ENCODE measurements around the gene LIF.
A peak's percentile ranks its signal among the peaks of the same experiment; 100 is the strongest.

Gene LIF

DNA sequence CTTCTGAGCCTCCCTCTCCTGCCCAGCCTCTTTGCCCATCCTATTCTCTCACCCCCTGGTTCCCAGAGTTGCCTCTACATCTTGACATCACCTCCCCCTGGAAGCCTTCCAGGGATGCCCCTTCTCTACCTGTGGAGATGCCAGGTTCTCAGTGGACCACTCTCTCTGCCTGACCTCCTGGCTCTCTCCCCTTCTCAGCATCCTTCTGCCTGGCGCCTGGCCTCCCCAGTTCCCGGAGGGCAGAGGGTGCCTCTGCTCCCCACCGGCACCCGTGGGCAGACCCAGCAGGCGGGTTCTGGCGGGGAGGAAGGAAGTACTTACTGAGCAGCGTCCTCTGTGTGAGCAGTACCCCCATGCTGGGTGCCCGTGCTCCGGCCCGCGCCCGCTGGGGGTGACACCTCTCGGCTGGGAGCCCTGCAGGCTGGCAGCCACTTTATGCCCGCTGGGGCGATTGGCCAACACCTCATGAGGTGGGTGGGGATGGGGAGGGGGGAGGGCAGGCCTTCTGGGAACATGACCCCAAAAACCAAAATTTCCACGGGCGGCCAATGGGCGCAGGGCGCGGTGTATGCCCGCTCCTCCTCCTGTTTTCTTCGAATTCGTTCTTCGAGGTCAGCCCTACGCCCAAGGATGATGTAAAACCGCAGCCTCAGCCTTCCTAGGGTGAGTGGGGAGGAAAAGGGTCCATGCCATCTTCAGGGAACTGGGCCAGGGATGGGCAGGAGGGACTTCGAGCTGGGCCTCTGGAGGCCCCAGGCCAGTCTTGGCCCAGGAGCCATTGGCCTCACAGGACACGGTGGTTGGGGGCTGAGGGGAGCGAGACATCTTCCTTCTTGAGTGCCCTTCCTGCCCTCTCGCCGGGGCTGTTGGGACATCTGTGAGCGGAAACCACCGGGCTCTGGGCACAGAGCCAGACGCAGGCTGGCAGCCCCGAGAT lies 20.2 kb upstream of the LIF start, which contains the start of gene OSM:
TSS of gene OSM (minus strand) at position 407 of the 937 bp plus-strand sequence. CDS start at position 355, 52 bp downstream.
- no peak for DNase-seq (ENCODE audit: low spot score)
- in situ Hi-C loops (cut with MboI; ENCODE audit: low pct_unique_long_range_greater_than_20kb, low sequenced_read_pairs, unreplicated experiment) = loop anchor here (10.0 kb wide), 1 partner anchor 162 kb away; no protein-coding TSS in a partner anchor
- TF ChIP-seq CTCF (IDR thresholded peaks at IDR 0.05; ENCODE audit: extremely low read depth, insufficient read depth, missing control alignments) = no peak

DNA sequence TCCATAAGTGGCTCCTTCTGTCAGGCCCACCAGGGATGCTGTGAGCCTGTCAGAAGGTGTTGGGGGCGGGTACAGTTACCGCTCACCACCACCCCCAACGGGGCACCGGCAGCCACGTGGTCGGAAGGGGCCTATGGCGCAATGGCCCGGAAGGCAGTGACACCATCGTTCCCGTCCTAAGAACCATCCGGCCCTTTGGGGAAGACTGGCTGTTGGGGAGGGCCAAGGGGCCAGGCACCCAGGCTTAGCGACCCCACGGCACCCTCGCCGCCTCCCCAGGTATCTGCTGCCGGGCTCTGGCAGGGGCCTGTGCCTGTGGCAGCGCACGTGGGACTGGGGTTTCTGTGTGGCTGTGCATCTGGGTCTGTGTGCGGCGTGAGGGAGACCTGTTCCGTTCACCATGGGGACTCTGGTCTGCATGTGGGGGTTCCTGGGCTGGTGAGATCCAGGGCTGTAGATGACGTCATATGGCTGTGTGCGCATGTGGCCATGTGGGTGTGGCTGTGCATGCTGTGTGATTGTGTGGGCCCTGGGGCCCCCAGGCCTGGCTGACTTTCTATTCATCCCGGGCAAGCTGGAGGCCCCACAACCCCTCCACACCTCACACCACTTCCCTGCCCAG lies 19.4 kb upstream of the LIF start:
- in situ Hi-C loops (cut with MboI; ENCODE audit: low pct_unique_long_range_greater_than_20kb, low sequenced_read_pairs, unreplicated experiment) = loop anchor here (10.0 kb wide), 1 partner anchor 161 kb away; no protein-coding TSS in a partner anchor
- peak; percentile 91 for DNase-seq (ENCODE audit: low spot score)
- TF ChIP-seq CTCF (IDR thresholded peaks at IDR 0.05; ENCODE audit: extremely low read depth, insufficient read depth, missing control alignments) = no peak

GRCh38 chr22:30265131-30265720 lies 18.7 kb upstream of the LIF start:
- in situ Hi-C loops (cut with MboI; ENCODE audit: low pct_unique_long_range_greater_than_20kb, low sequenced_read_pairs, unreplicated experiment) = loop anchor here (10.0 kb wide), 1 partner anchor 160 kb away; no protein-coding TSS in a partner anchor

GRCh38 chr22:30263883-30264282 lies 17.3 kb upstream of the LIF start:
- DNase-seq (ENCODE audit: low spot score) = no peak
- in situ Hi-C loops (cut with MboI; ENCODE audit: low pct_unique_long_range_greater_than_20kb, low sequenced_read_pairs, unreplicated experiment) = loop anchor here (10.0 kb wide), 1 partner anchor 159 kb away; no protein-coding TSS in a partner anchor
- TF ChIP-seq CTCF (IDR thresholded peaks at IDR 0.05; ENCODE audit: extremely low read depth, insufficient read depth, missing control alignments) = no peak

More at GRCh38 chr22:30265131-30265720, 18.7 kb upstream of the LIF start:
- TF ChIP-seq CTCF (IDR thresholded peaks at IDR 0.05; ENCODE audit: extremely low read depth, insufficient read depth, missing control alignments) = no peak
- no peak for DNase-seq (ENCODE audit: low spot score)

DNA sequence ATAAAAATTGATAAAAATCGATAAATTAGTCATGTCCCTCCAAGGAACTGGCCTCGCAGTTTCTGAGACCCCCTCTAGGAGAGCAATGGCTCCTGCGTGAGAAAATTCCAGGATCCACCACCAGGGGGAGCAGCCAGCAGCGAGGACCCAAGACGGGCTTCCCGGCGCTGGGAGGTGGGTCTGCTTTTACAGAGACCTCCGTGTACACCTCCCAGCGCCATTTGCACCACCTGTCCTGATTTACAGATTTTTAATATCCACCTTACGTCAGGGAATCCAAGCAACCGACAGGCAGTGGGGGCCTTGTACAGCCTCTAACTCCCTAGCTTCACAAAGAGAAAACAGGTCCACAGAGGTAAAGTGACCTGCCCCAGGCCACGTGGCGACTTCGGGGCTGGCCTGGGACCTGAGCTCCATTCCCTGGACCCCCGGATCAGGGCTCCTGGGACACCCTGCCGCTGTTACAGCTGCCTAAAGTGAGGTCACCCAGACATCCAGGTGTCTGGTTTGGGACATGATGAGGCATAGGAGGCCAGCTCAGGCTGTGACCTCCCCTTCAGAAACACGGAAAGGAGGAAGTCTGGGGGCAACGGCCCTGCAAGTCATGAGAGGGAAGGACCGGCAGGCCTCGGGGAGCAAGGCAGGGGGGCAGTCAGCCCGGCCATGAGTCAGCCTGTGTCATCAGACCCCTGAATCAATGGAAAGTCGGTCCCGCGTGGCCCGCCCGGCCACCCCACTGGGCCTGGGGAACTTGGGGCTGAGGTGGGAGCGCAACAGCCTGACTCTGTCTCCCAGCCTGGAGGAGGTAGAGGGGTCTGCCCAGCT lies 16.6 kb upstream of the LIF start:
- in situ Hi-C loops (cut with MboI; ENCODE audit: low pct_unique_long_range_greater_than_20kb, low sequenced_read_pairs, unreplicated experiment) = loop anchor here (10.0 kb wide), 1 partner anchor 158 kb away; no protein-coding TSS in a partner anchor
- peak; percentile 82 for DNase-seq (ENCODE audit: low spot score)
- peak; percentile 88 for TF ChIP-seq CTCF (IDR thresholded peaks at IDR 0.05; ENCODE audit: extremely low read depth, insufficient read depth, missing control alignments)
